SIG-M5 treated with dmso at 0.1 percent for 504 hours (cell line): ENCODE data around the gene PTCH2.
"Not testable (repeated sequence)": the region's sequence is repeated elsewhere in the genome, so short reads cannot be mapped to it uniquely, and the experiment has no call there.

Experiments
- DNase-seq: peaks from one replicate; lab custom pipeline; 2025; ENCODE audit not compliant: unreplicated experiment; lab: John Stamatoyannopoulos, UW

PTCH2 gene

GRCh38 chr1:44839576-44839975 is 3.5 kb downstream of the PTCH2 start:
- no peak for DNase-seq

GRCh38 chr1:44838294-44838693 is 4.8 kb downstream of the PTCH2 start:
- not testable (repeated sequence) for DNase-seq

- DNase-seq = peak; percentile 66
Measured at GRCh38 chr1:44835738-44836675, 7.0 kb downstream of the PTCH2 start.

- no peak for DNase-seq
Measured at GRCh38 chr1:44834328-44834727, 8.7 kb downstream of the PTCH2 start.

- DNase-seq = no peak
Measured at GRCh38 chr1:44832056-44832705, 10.9 kb downstream of the PTCH2 start.

GRCh38 chr1:44831516-44831915 is 11.5 kb downstream of the PTCH2 start:
- no peak for DNase-seq

GRCh38 chr1:44830900-44831304 is 12.2 kb downstream of the PTCH2 start:
- peak; percentile 23 for DNase-seq

- no peak for DNase-seq
Measured at GRCh38 chr1:44829506-44830384, 13.3 kb downstream of the PTCH2 start.

- DNase-seq = no peak
Measured at GRCh38 chr1:44828841-44829440, 14.1 kb downstream of the PTCH2 start.

GRCh38 chr1:44828003-44828651 is 14.9 kb downstream of the PTCH2 start:
- DNase-seq = no peak

GRCh38 chr1:44827197-44828002 is 15.7 kb downstream of the PTCH2 start:
- DNase-seq = no peak

GRCh38 chr1:44826375-44827196 is 16.5 kb downstream of the PTCH2 start:
- DNase-seq = peak; percentile 50

- not testable (repeated sequence) for DNase-seq
Measured at GRCh38 chr1:44824392-44824791, 18.7 kb downstream of the PTCH2 start.

GRCh38 chr1:44822981-44823451 is 20.0 kb downstream of the PTCH2 start:
- no peak for DNase-seq

GRCh38 chr1:44822131-44822701 is 20.8 kb downstream of the PTCH2 start:
- DNase-seq = no peak

- DNase-seq = no peak
Measured at GRCh38 chr1:44821240-44821715, 21.8 kb downstream of the PTCH2 start.

GRCh38 chr1:44820328-44821239 is 22.5 kb downstream of the PTCH2 start:
- DNase-seq = no peak
